ENCODE results near the gene GPR160.
"Not testable (repeated sequence)": the region's sequence is repeated elsewhere in the genome, so short reads cannot be mapped to it uniquely, and the experiment has no call there.

GPR160 gene

GRCh38 chr3:170037463-170038433, at the start of gene GPR160:
GPR160 (plus strand) TSS chr3:170037995; CDS start chr3:170083973, 45,978 bp downstream.
- ATAC-seq: peak; percentile 86 to 90

GRCh38 chr3:169990431-169990830, 47.4 kb upstream of the GPR160 start:
- no peak for ATAC-seq

- ATAC-seq: no peak
These were observed 45.6 kb upstream of the GPR160 start for GRCh38 chr3:169992156-169992555.

GRCh38 chr3:169992781-169993180, 45.0 kb upstream of the GPR160 start:
- ATAC-seq: no peak

- ATAC-seq: no peak
These were observed 44.0 kb upstream of the GPR160 start for GRCh38 chr3:169993761-169994160.

- ATAC-seq: no peak
These were observed 41.7 kb upstream of the GPR160 start for GRCh38 chr3:169996063-169996462.

- ATAC-seq: no peak
These were observed 39.1 kb upstream of the GPR160 start for GRCh38 chr3:169998668-169999131.

- peak; percentile 77 to 94 for ATAC-seq
These were observed 38.4 kb upstream of the GPR160 start for GRCh38 chr3:169999433-169999832.

GRCh38 chr3:170000051-170000450, 37.7 kb upstream of the GPR160 start:
- ATAC-seq: no peak

- no peak for ATAC-seq
These were observed 35.6 kb upstream of the GPR160 start for GRCh38 chr3:170002231-170002630.

- ATAC-seq: no peak
These were observed 34.9 kb upstream of the GPR160 start for GRCh38 chr3:170002879-170003278.

- ATAC-seq: no peak
These were observed 33.9 kb upstream of the GPR160 start for GRCh38 chr3:170003881-170004356.

GRCh38 chr3:170007031-170007663, 30.6 kb upstream of the GPR160 start:
- peak in 1 of 2 donors; percentile 63 for ATAC-seq

GRCh38 chr3:170010498-170010897, 27.3 kb upstream of the GPR160 start:
- no peak for ATAC-seq

GRCh38 chr3:170012683-170013400, 25.0 kb upstream of the GPR160 start:
- no peak for ATAC-seq

GRCh38 chr3:170016057-170016456, 21.7 kb upstream of the GPR160 start:
- ATAC-seq: no peak

- not testable (repeated sequence) for ATAC-seq
These were observed 18.5 kb upstream of the GPR160 start for GRCh38 chr3:170019306-170019705.

- ATAC-seq: no peak
These were observed 16.7 kb upstream of the GPR160 start for GRCh38 chr3:170021083-170021482.

- no peak for ATAC-seq
These were observed 15.5 kb upstream of the GPR160 start for GRCh38 chr3:170022336-170022735.

- ATAC-seq: no peak
These were observed 14.6 kb upstream of the GPR160 start for GRCh38 chr3:170023165-170023564.

- ATAC-seq: no peak
These were observed 13.2 kb upstream of the GPR160 start for GRCh38 chr3:170024581-170024980.

- no peak for ATAC-seq
These were observed 10.3 kb upstream of the GPR160 start for GRCh38 chr3:170027233-170028102.
